ENCODE data around the gene BTNL3. TPM values are rescaled to one million over a fixed set of nuclear protein-coding genes. Genes with fewer than 3 reads are reported as not detected.

BTNL3 gene
- total and polyA plus RNA-seq, 4 donors: 0.08 to 0.19 TPM; not detected in 2

DNA sequence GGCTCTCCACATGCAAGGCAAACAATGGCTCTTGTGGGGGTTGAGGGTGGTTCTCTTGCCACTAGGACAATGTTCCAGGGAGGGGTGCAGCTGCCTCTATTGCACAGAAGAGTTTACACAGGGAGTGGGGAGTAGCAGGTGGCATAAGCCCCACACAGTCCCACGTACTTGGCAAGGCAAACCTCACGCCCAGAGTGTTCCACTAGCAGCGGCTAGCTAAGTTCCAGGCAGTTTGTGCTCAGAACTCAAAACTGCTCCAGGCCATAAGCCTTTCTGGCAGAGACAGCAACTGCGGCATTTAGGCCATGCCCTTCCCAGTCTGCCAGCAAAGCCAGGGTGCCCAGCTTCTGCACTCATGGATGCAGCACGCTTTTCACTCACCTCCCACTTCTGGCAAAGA, 29.0 kb upstream of the BTNL3 start:
- no peaks in the 10 kb centered on the region for H3K4me1 ChIP-seq (ENCODE audit: control insufficient read depth in 4 of 4, insufficient read depth in 4 of 4, low read length in 3 of 4)
- WGBS: 81% methylated on average over 5 of the region's 5 CpGs
- peaks cover 0 to 11% (median 0%) of the 10 kb centered on the region in 4 donors for H3K27me3 ChIP-seq (ENCODE audit: control insufficient read depth in 4 of 4, insufficient read depth in 4 of 4, low read length in 3 of 4)
- no peak for DNase-seq (ENCODE audit: low spot score)
- no peak overlapping the region for H3K4me3 ChIP-seq (ENCODE audit: low read depth in 1 of 3, low read length in 3 of 3)
- no peaks in the 10 kb centered on the region for H3K36me3 ChIP-seq (ENCODE audit: control insufficient read depth in 4 of 4, insufficient read depth in 3 of 4, low read depth in 1 of 4, low read length in 3 of 4)
- TF ChIP-seq HNF4G (IDR thresholded peaks at IDR 0.05) (no peak), RAD21 (IDR thresholded peaks at IDR 0.05) (no peak)
- peaks cover 0 to 5% (median 0%) of the 10 kb centered on the region in 4 donors for H3K9me3 ChIP-seq (ENCODE audit: control insufficient read depth in 4 of 4, low read length in 3 of 4)
- H3K27ac ChIP-seq (ENCODE audit: low read depth in 1 of 2, low read length in 2 of 2): no peak overlapping the region
- H3K9ac ChIP-seq (ENCODE audit: low read depth in 1 of 2, low read length in 2 of 2): no peak overlapping the region

DNA sequence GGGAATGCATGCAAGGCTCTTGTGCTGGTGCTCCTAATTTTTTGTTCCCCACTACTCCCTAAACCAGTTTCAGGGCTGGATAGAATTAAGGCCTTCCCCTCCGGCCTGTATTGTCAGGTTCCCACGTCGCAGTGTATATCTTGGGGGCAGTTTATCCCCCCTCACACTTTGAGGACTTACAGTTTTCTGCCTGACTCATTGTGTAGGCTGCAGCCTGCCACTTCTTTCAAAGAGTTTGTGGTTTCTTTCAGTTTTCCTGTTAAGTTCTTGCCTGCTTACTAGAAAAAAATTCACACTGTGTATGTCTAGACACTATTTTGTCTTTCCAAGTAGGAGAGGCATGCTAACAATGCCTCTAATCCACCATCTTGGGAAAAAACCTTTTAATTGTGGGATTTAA, 28.4 kb upstream of the BTNL3 start:
- H3K4me3 ChIP-seq (ENCODE audit: low read depth in 1 of 3, low read length in 3 of 3): no peak overlapping the region
- 53% methylated on average over 3 of the region's 3 CpGs for WGBS
- H3K36me3 ChIP-seq (ENCODE audit: control insufficient read depth in 4 of 4, insufficient read depth in 3 of 4, low read depth in 1 of 4, low read length in 3 of 4): no peaks in the 10 kb centered on the region
- peaks cover 0 to 5% (median 0%) of the 10 kb centered on the region in 4 donors for H3K9me3 ChIP-seq (ENCODE audit: control insufficient read depth in 4 of 4, low read length in 3 of 4)
- H3K27me3 ChIP-seq (ENCODE audit: control insufficient read depth in 4 of 4, insufficient read depth in 4 of 4, low read length in 3 of 4): peaks cover 0 to 11% (median 0%) of the 10 kb centered on the region in 4 donors
- no peak for DNase-seq (ENCODE audit: low spot score)
- no peak for TF ChIP-seq JUND (IDR thresholded peaks at IDR 0.05)
- TF ChIP-seq RXRA (IDR thresholded peaks at IDR 0.05): no peak
- TF ChIP-seq YY1 (IDR thresholded peaks at IDR 0.05): no peak
- TF ChIP-seq TAF1 (conservative IDR thresholded peaks at IDR 0.05): no peak
- TF ChIP-seq, protein P1, sequence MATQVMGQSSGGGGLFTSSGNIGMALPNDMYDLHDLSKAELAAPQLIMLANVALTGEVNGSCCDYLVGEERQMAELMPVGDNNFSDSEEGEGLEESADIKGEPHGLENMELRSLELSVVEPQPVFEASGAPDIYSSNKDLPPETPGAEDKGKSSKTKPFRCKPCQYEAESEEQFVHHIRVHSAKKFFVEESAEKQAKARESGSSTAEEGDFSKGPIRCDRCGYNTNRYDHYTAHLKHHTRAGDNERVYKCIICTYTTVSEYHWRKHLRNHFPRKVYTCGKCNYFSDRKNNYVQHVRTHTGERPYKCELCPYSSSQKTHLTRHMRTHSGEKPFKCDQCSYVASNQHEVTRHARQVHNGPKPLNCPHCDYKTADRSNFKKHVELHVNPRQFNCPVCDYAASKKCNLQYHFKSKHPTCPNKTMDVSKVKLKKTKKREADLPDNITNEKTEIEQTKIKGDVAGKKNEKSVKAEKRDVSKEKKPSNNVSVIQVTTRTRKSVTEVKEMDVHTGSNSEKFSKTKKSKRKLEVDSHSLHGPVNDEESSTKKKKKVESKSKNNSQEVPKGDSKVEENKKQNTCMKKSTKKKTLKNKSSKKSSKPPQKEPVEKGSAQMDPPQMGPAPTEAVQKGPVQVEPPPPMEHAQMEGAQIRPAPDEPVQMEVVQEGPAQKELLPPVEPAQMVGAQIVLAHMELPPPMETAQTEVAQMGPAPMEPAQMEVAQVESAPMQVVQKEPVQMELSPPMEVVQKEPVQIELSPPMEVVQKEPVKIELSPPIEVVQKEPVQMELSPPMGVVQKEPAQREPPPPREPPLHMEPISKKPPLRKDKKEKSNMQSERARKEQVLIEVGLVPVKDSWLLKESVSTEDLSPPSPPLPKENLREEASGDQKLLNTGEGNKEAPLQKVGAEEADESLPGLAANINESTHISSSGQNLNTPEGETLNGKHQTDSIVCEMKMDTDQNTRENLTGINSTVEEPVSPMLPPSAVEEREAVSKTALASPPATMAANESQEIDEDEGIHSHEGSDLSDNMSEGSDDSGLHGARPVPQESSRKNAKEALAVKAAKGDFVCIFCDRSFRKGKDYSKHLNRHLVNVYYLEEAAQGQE (IDR thresholded peaks at IDR 0.05): no peak
- no peak for TF ChIP-seq GABPA (IDR thresholded peaks at IDR 0.05 in 1 of 2, conservative IDR thresholded peaks at IDR 0.05 in 1 of 2)
- TF ChIP-seq, protein P2, sequence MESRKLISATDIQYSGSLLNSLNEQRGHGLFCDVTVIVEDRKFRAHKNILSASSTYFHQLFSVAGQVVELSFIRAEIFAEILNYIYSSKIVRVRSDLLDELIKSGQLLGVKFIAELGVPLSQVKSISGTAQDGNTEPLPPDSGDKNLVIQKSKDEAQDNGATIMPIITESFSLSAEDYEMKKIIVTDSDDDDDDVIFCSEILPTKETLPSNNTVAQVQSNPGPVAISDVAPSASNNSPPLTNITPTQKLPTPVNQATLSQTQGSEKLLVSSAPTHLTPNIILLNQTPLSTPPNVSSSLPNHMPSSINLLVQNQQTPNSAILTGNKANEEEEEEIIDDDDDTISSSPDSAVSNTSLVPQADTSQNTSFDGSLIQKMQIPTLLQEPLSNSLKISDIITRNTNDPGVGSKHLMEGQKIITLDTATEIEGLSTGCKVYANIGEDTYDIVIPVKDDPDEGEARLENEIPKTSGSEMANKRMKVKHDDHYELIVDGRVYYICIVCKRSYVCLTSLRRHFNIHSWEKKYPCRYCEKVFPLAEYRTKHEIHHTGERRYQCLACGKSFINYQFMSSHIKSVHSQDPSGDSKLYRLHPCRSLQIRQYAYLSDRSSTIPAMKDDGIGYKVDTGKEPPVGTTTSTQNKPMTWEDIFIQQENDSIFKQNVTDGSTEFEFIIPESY (IDR thresholded peaks at IDR 0.05): no peak
- no peak for TF ChIP-seq SP1 (IDR thresholded peaks at IDR 0.05)
- TF ChIP-seq, protein P3, sequence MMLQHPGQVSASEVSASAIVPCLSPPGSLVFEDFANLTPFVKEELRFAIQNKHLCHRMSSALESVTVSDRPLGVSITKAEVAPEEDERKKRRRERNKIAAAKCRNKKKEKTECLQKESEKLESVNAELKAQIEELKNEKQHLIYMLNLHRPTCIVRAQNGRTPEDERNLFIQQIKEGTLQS (IDR thresholded peaks at IDR 0.05): no peak
- TF ChIP-seq EGR1 (IDR thresholded peaks at IDR 0.05; ENCODE audit: low read depth in 2 of 2): no peak
- TF ChIP-seq FOXA2 (IDR thresholded peaks at IDR 0.05): no peak
- TF ChIP-seq RAD21 (IDR thresholded peaks at IDR 0.05): no peak
- no peak for TF ChIP-seq HNF4A (conservative IDR thresholded peaks at IDR 0.05)
- H3K4me1 ChIP-seq (ENCODE audit: control insufficient read depth in 4 of 4, insufficient read depth in 4 of 4, low read length in 3 of 4): no peaks in the 10 kb centered on the region
- H3K9ac ChIP-seq (ENCODE audit: low read depth in 1 of 2, low read length in 2 of 2): no peak overlapping the region
- H3K27ac ChIP-seq (ENCODE audit: low read depth in 1 of 2, low read length in 2 of 2): no peak overlapping the region
